CD1c-positive myeloid dendritic cell (primary cell): ENCODE measurements around the gene C14orf180.

ENCODE experiments used
- DNase-seq: peaks from one replicate; pipeline ENCODE4 v3.0.0-alpha.2; 2016; ENCODE audit errors: extremely low spot score

The C14orf180 gene

GRCh38 chr14:104593710-104594136 is 14.2 kb downstream of the C14orf180 start:
- DNase-seq = no peak

- DNase-seq = no peak
These were observed 14.9 kb downstream of the C14orf180 start for GRCh38 chr14:104594310-104595046.

GRCh38 chr14:104595116-104595675 is 15.6 kb downstream of the C14orf180 start:
- no peak for DNase-seq

GRCh38 chr14:104595911-104596450 is 16.4 kb downstream of the C14orf180 start:
- DNase-seq = no peak

- no peak for DNase-seq
These were observed 16.9 kb downstream of the C14orf180 start for GRCh38 chr14:104596451-104596918.

- no peak for DNase-seq
These were observed 17.4 kb downstream of the C14orf180 start for GRCh38 chr14:104596927-104597351.

- DNase-seq = no peak
These were observed 18.0 kb downstream of the C14orf180 start for GRCh38 chr14:104597576-104597975.

- no peak for DNase-seq
These were observed 18.7 kb downstream of the C14orf180 start for GRCh38 chr14:104598039-104598909.

GRCh38 chr14:104598910-104599273 is 19.3 kb downstream of the C14orf180 start:
- no peak for DNase-seq

- no peak for DNase-seq
These were observed 19.9 kb downstream of the C14orf180 start for GRCh38 chr14:104599446-104599845.

GRCh38 chr14:104600141-104600643 is 20.6 kb downstream of the C14orf180 start:
- no peak for DNase-seq

GRCh38 chr14:104600805-104601204 is 21.2 kb downstream of the C14orf180 start:
- DNase-seq = no peak

GRCh38 chr14:104601786-104602185 is 22.2 kb downstream of the C14orf180 start:
- no peak for DNase-seq

- DNase-seq = no peak
These were observed 22.9 kb downstream of the C14orf180 start for GRCh38 chr14:104602315-104602932.

GRCh38 chr14:104602933-104603325 is 23.4 kb downstream of the C14orf180 start:
- no peak for DNase-seq

- no peak for DNase-seq
These were observed 24.3 kb downstream of the C14orf180 start for GRCh38 chr14:104603711-104604401.

GRCh38 chr14:104604458-104605449 is 25.2 kb downstream of the C14orf180 start, which contains the start of gene TMEM179:
Gene TMEM179, minus strand, starts transcription at chr14:104604772. Its CDS starts 31 bp downstream, at chr14:104604741.
- no peak for DNase-seq

GRCh38 chr14:104609666-104610065 is 30.1 kb downstream of the C14orf180 start:
- no peak for DNase-seq

GRCh38 chr14:104610749-104611310 is 31.3 kb downstream of the C14orf180 start:
- no peak for DNase-seq
